Activated T-helper 9 cell treated with anti-CD3 and anti-CD28 coated beads, Interleukin-2, amount 50 U/mL, for 16 hours (primary cell): ENCODE measurements around the gene HBB.
"Not testable (repeated sequence)": the region's sequence is repeated elsewhere in the genome, so short reads cannot be mapped to it uniquely, and the experiment has no call there.

ENCODE experiments used
- DNase-seq: peaks from one replicate; pipeline ENCODE4 v3.0.0-alpha.2; 2020; ENCODE audit warnings: low read depth

HBB gene

GRCh38 chr11:5226732-5227310 lies at the start of gene HBB:
HBB (minus strand) TSS chr11:5227071; CDS start chr11:5227021, 50 bp downstream.
- DNase-seq = no peak

- no peak for DNase-seq
Measured at GRCh38 chr11:5275369-5276110, 48.7 kb upstream of the HBB start.

GRCh38 chr11:5274395-5274794 lies 47.5 kb upstream of the HBB start:
- DNase-seq = no peak

- DNase-seq = no peak
Measured at GRCh38 chr11:5272395-5273017, 45.6 kb upstream of the HBB start.

GRCh38 chr11:5269715-5270147 lies 42.9 kb upstream of the HBB start, which contains the start of gene HBE1:
HBE1 (minus strand) TSS chr11:5269945; CDS start chr11:5269890, 55 bp downstream.
- DNase-seq = no peak

GRCh38 chr11:5267033-5267563 lies 40.2 kb upstream of the HBB start:
- DNase-seq = no peak

GRCh38 chr11:5266609-5267008 lies 39.7 kb upstream of the HBB start:
- no peak for DNase-seq

GRCh38 chr11:5265832-5266231 lies 39.0 kb upstream of the HBB start:
- DNase-seq = no peak

GRCh38 chr11:5258543-5259262 lies 31.8 kb upstream of the HBB start:
- DNase-seq = no peak

GRCh38 chr11:5257296-5257695 lies 30.4 kb upstream of the HBB start:
- no peak for DNase-seq

GRCh38 chr11:5254646-5255413 lies 28.0 kb upstream of the HBB start, which contains the start of gene HBG2:
HBG2 (minus strand) TSS chr11:5254781; CDS start chr11:5254728, 53 bp downstream.
- DNase-seq = not testable (repeated sequence)

- DNase-seq = not testable (repeated sequence)
Measured at GRCh38 chr11:5254023-5254422, 27.2 kb upstream of the HBB start.

GRCh38 chr11:5253440-5253839 lies 26.6 kb upstream of the HBB start:
- not testable (repeated sequence) for DNase-seq

- no peak for DNase-seq
Measured at GRCh38 chr11:5252919-5253265, 26.0 kb upstream of the HBB start.

GRCh38 chr11:5252192-5252918 lies 25.5 kb upstream of the HBB start:
- DNase-seq = no peak

GRCh38 chr11:5251746-5252145 lies 24.9 kb upstream of the HBB start:
- DNase-seq = no peak

GRCh38 chr11:5250543-5251204 lies 23.8 kb upstream of the HBB start:
- no peak for DNase-seq

GRCh38 chr11:5249807-5250396 lies 23.0 kb upstream of the HBB start, which contains the start of gene HBG1:
HBG1 (minus strand) TSS chr11:5249857; CDS start chr11:5249804, 53 bp downstream.
- DNase-seq = not testable (repeated sequence)

GRCh38 chr11:5248498-5248897 lies 21.6 kb upstream of the HBB start:
- not testable (repeated sequence) for DNase-seq
